GM21447 (cell line): Measurements from ENCODE around the gene RHOC.
"Not testable (repeated sequence)": the region's sequence is repeated elsewhere in the genome, so short reads cannot be mapped to it uniquely, and the experiment has no call there.

Source experiments
- ATAC-seq: cut with Tn5 transposase; IDR thresholded peaks from one replicate; pipeline ENCODE4 v1.9.1; 2021; ENCODE audit not compliant: unreplicated experiment

Gene RHOC

GRCh38 chr1:112706505-112707220 is at the start of gene RHOC:
Gene RHOC (minus strand): TSS chr1:112707127. CDS start chr1:112703799, 3,328 bp downstream.
- peak; percentile 44 for ATAC-seq

- ATAC-seq, result no peak
These were observed 47.2 kb upstream of the RHOC start for GRCh38 chr1:112754116-112754628.

- no peak for ATAC-seq
These were observed 41.5 kb upstream of the RHOC start for GRCh38 chr1:112748396-112748795.

- ATAC-seq, result no peak
These were observed 37.2 kb upstream of the RHOC start for GRCh38 chr1:112744009-112744578.

GRCh38 chr1:112743174-112744008 is 36.5 kb upstream of the RHOC start:
- no peak for ATAC-seq

GRCh38 chr1:112737573-112737972 is 30.6 kb upstream of the RHOC start:
- no peak for ATAC-seq

- no peak for ATAC-seq
These were observed 28.8 kb upstream of the RHOC start for GRCh38 chr1:112735752-112736151.

- no peak for ATAC-seq
These were observed 24.5 kb upstream of the RHOC start for GRCh38 chr1:112731451-112731850.

GRCh38 chr1:112729909-112730308 is 23.0 kb upstream of the RHOC start:
- no peak for ATAC-seq

GRCh38 chr1:112729011-112729410 is 22.1 kb upstream of the RHOC start:
- not testable (repeated sequence) for ATAC-seq

- ATAC-seq, result not testable (repeated sequence)
These were observed 21.5 kb upstream of the RHOC start for GRCh38 chr1:112728306-112728971.

GRCh38 chr1:112727716-112728115 is 20.8 kb upstream of the RHOC start:
- no peak for ATAC-seq

- ATAC-seq, result not testable (repeated sequence)
These were observed 17.3 kb upstream of the RHOC start for GRCh38 chr1:112724240-112724639.

- no peak for ATAC-seq
These were observed 16.5 kb upstream of the RHOC start for GRCh38 chr1:112723511-112723839.

GRCh38 chr1:112722601-112723510 is 15.9 kb upstream of the RHOC start:
- no peak for ATAC-seq

GRCh38 chr1:112721966-112722524 is 15.1 kb upstream of the RHOC start:
- no peak for ATAC-seq

- not testable (repeated sequence) for ATAC-seq
These were observed 14.4 kb upstream of the RHOC start for GRCh38 chr1:112721294-112721693.

GRCh38 chr1:112720800-112721199 is 13.9 kb upstream of the RHOC start:
- no peak for ATAC-seq

- no peak for ATAC-seq
These were observed 12.8 kb upstream of the RHOC start for GRCh38 chr1:112719706-112720105.
